Activated naive CD8-positive, alpha-beta T cell (primary cell): ENCODE data around the gene NR4A3.
"Not testable (repeated sequence)": the region's sequence is repeated elsewhere in the genome, so short reads cannot be mapped to it uniquely, and the experiment has no call there.

Experiments used
- H3K27ac Mint-ChIP-seq: one replicate; pipeline ENCODE4 v1.8.0; 2021; ENCODE audit warnings: mixed read lengths
- H3K27me3 Mint-ChIP-seq: one replicate; pipeline ENCODE4 v1.8.0; 2021; ENCODE audit warnings: mixed read lengths
- H3K36me3 Mint-ChIP-seq: one replicate; pipeline ENCODE4 v1.8.0; 2021; ENCODE audit warnings: mixed read lengths
- H3K4me1 Mint-ChIP-seq: one replicate; pipeline ENCODE4 v1.8.0; 2021; ENCODE audit warnings: low read depth, mixed read lengths
- H3K4me3 Mint-ChIP-seq: one replicate; pipeline ENCODE4 v1.8.0; 2021; ENCODE audit warnings: mild to moderate bottlenecking, mixed read lengths
- H3K9me3 Mint-ChIP-seq: one replicate; pipeline ENCODE4 v1.8.0; 2021; ENCODE audit warnings: low read depth, mixed read lengths

The NR4A3 gene

DNA sequence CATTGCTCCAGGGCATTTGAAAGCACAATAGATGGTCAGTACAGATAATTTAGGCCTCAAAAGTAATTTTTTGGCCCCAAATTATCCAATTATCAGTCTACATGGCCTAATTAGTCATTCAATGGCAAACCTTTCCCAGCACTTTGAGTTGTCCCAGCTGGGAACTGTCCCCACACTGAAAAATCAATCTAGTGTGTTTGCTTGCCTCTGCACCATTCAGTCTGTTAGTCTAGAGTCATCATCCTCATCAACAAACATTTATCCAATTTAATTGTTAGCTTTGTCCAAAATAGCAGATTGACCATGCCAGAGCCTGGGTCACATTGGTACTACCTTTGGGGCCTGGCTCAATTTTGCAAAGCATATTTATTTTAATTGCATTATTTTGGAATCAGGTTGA is 13.9 kb downstream of the NR4A3 start:
- Mint-ChIP-seq H3K4me1 (no peaks in the 10 kb centered on the region), H3K27me3 (no peaks in the 10 kb centered on the region), H3K36me3 (peaks cover 41% of the 10 kb centered on the region), H3K4me3 (no peak overlapping the region), H3K9me3 (no peaks in the 10 kb centered on the region), H3K27ac (no peak overlapping the region)

DNA sequence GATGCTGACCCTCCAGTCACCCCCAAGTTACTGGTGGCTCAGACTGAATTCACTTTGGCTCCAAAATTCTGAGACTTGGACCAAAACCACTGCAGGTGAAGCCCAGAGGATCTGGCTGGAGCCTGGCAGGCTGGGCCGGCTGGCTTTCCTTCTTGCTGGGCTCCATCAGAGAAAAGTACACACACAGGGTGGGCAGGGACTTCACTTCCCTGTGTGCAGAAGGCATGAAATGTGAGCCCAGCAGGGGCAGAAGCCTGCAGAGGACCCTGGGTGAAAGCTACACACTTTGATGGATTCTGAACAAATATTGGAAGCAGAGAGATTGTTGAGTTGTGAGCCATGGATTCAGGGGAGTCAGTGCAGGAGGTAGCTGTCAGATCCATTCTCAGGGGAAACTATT is 18.4 kb downstream of the NR4A3 start:
- Mint-ChIP-seq H3K27ac (no peak overlapping the region), H3K9me3 (no peaks in the 10 kb centered on the region), H3K36me3 (peaks cover 34% of the 10 kb centered on the region), H3K27me3 (no peaks in the 10 kb centered on the region), H3K4me3 (no peak overlapping the region), H3K4me1 (no peaks in the 10 kb centered on the region)

DNA sequence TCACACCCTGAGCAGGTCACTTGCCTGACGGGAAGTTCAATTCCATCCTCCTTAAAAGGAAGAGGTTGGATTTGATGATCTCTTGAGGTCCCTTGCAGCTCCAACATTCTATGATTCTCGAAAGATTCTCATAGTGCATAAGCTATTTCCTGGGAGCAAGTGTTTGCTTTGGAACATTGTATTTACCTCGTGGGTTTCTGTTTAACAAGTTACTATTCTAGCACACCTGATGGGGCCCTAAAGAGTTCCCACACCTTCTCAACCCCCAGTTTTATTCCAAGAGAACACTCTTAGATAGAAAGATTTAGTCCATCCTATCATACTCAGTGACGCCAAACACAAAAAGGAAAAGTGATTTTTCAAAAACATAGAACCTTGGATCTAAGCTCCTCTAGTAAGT is 23.4 kb downstream of the NR4A3 start:
- H3K27me3 Mint-ChIP-seq: no peaks in the 10 kb centered on the region
- H3K9me3 Mint-ChIP-seq: no peaks in the 10 kb centered on the region
- no peak overlapping the region for H3K27ac Mint-ChIP-seq
- H3K4me3 Mint-ChIP-seq: no peak overlapping the region
- H3K36me3 Mint-ChIP-seq: peaks cover 47% of the 10 kb centered on the region
- H3K4me1 Mint-ChIP-seq: peaks cover 8% of the 10 kb centered on the region

DNA sequence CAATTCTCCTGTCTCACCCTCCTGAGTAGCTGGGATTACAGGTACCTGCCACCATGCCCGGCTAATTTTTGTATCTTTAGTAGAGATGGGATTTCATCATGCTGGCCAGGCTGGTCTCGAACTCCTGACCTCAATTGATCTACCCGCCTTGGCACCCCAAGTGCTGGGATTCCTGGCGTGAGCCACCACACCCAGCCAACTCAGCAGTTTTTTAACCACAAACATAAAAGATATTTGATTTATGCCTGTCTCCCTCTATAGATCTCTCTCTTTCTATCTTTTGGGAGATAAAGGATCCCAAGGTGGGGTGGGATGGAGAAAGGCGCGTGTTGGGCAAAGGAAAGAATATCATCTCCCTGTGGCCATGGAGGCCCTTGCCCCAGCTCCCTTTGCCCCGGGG is 26.8 kb downstream of the NR4A3 start:
- H3K4me3 Mint-ChIP-seq: no peak overlapping the region
- peaks cover 58% of the 10 kb centered on the region for H3K36me3 Mint-ChIP-seq
- H3K4me1 Mint-ChIP-seq: peaks cover 32% of the 10 kb centered on the region
- H3K27me3 Mint-ChIP-seq: no peaks in the 10 kb centered on the region
- H3K9me3 Mint-ChIP-seq: no peaks in the 10 kb centered on the region
- no peak overlapping the region for H3K27ac Mint-ChIP-seq

DNA sequence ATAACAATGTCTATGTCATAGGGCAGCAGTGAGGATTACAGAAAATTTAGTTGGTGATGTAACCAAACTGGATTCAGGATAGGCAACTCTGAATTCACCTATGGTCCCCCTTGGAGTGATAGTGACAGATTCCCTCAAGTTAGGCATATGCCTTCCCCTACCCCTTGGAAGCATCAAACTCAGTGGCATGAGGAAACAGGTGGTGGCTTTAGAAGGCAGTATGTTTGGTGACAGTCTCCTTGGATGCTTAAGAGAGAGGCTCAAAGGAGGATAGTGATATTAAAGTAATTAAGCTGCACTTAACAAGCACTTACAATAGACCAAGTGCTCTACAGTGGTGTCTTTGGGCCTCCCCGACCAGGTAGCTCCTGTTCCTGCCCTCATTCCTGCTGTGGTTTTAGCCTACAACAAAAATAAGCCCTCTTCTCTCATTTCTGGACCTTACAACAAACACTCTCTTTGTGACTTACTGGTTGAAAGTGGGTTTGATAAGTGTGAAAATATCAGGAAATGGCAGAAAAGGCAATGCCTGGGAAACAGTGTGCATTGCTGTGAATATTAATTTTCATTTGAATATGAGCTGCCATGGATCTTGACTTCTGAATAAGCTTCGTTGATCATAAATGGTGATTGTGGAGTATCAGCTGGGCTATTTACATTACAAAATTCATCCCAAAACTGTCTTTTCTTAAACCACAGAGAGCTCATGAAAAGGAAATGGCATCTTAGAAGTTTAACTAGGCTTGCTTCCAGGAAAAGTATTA is 29.2 kb downstream of the NR4A3 start:
- Mint-ChIP-seq H3K4me3 (peak overlapping the region; percentile 31), H3K9me3 (no peaks in the 10 kb centered on the region)

DNA sequence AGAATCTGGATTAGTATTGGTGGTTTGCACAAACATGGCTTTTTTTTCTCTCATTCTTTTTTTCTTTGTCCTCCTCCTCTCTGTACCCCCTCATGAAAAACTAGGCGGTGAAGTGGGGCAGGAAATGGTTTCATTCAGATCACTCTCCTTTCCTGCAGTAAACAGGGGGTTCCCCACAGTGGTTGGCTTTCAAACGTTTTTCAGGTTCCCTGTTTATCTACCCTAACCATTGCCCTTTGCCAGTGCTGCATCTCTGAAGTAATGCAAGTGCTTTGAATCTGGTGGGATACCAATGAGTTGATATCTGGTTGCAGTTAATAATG is 29.8 kb downstream of the NR4A3 start:
- Mint-ChIP-seq H3K4me3 (no peak overlapping the region), H3K4me1 (peaks cover 32% of the 10 kb centered on the region), H3K9me3 (no peaks in the 10 kb centered on the region), H3K27ac (no peak overlapping the region), H3K27me3 (no peaks in the 10 kb centered on the region), H3K36me3 (peaks cover 55% of the 10 kb centered on the region)

More for the DNA sequence above, 29.2 kb downstream of the NR4A3 start:
- H3K4me1 Mint-ChIP-seq: peaks cover 32% of the 10 kb centered on the region
- H3K27me3 Mint-ChIP-seq: no peaks in the 10 kb centered on the region
- no peak overlapping the region for H3K27ac Mint-ChIP-seq
- peaks cover 59% of the 10 kb centered on the region for H3K36me3 Mint-ChIP-seq

DNA sequence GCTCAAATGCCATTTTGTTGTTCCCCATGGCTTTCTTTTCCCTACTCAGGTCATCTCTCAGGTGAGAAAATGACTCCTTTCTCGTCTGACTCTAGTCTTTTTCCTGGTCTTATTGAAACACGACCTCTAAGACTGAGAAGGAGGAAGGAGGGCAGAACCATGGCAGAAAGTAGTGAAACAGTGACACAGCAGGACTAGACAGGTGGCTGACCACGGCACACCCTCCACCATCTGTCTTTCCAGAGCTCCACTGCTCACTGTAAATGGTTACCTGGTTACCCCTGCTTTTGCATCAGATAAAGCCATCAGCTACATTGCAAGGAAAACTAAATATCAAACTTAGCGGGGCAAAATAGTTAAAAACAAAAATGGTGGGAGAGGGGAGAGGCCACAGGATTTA is 30.9 kb downstream of the NR4A3 start:
- H3K4me3 Mint-ChIP-seq: no peak overlapping the region
- no peaks in the 10 kb centered on the region for H3K9me3 Mint-ChIP-seq
- H3K27me3 Mint-ChIP-seq: no peaks in the 10 kb centered on the region
- H3K27ac Mint-ChIP-seq: no peak overlapping the region
- peaks cover 50% of the 10 kb centered on the region for H3K36me3 Mint-ChIP-seq
- H3K4me1 Mint-ChIP-seq: peaks cover 32% of the 10 kb centered on the region

DNA sequence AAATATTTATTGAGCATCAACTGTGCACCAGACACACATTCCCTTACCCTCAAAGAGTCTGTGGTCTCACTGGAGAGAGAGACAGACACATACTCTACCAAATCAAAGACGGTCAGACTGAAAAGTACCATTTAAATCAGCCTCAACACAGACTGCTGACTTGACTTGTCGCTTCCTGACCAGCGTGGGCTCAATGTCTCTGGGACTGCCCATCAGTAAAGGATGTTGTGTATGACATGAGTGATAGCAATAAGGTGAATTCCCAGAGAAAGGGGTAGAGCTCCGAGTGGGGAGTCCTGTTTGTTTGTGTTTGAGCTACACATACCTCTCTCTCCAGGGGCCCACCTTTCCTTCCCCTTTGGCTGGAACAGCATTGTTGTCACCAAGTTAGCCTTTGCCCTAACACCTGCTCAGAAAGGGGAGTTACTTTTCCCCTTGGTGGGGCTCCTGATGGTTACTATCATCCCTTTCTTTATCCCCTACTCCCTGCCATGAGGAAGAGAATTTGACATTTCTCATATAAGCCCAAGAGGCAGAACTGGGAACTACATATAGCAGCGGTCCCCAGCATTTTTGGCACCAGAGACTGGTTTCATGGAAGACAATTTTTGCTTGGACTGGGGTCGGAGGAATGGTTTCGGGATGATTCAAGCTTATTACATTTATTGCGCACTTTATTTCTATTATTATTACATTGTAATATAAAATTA is 33.9 kb downstream of the NR4A3 start:
- Mint-ChIP-seq H3K27ac (no peak overlapping the region), H3K27me3 (no peaks in the 10 kb centered on the region), H3K4me1 (peaks cover 18% of the 10 kb centered on the region), H3K4me3 (no peak overlapping the region), H3K36me3 (peaks cover 37% of the 10 kb centered on the region), H3K9me3 (no peaks in the 10 kb centered on the region)

DNA sequence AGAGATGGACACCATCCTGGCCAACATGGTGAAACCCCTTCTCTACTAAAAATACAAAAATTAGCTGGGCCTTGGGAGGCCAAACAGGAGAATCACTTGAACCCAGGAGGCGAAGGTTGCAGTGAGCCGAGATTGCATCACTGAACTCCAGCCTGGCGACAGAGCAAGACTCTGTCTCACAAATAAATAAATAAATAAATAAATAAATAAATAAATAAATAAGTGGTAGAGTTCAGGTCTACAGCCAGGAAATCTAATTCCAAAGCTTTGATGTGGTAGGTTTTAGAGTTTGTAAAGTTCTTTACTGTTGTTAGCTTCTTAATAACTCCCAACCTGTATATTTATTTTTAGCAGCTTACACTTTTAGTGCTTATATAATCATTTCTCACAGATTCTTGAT is 35.9 kb downstream of the NR4A3 start:
- H3K4me3 Mint-ChIP-seq, H3K27me3 Mint-ChIP-seq, H3K4me1 Mint-ChIP-seq, H3K27ac Mint-ChIP-seq, H3K9me3 Mint-ChIP-seq: not testable (repeated sequence)
- peaks cover 27% of the 10 kb centered on the region for H3K36me3 Mint-ChIP-seq

DNA sequence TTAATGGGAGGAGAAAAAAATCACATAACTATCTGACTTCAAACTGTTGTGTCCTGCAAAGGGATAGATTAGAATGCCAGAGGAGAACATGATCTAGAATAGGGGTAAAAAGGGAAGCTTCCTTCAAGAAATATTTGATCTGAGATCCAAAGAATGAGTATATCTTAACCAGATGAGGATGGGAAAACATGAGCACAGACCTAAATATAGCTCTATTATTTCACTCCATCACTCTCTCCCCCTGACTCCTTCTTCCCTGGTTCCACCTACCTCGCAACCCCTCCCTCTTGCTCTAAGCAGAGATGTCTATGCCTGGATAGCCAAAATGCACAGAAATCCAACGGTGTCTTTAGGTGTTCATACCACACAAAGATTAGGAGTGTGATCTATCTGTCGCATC is 36.4 kb downstream of the NR4A3 start:
- Mint-ChIP-seq H3K27me3 (no peaks in the 10 kb centered on the region), H3K9me3 (no peaks in the 10 kb centered on the region), H3K36me3 (peaks cover 26% of the 10 kb centered on the region), H3K4me3 (no peak overlapping the region), H3K27ac (no peak overlapping the region), H3K4me1 (no peaks in the 10 kb centered on the region)

DNA sequence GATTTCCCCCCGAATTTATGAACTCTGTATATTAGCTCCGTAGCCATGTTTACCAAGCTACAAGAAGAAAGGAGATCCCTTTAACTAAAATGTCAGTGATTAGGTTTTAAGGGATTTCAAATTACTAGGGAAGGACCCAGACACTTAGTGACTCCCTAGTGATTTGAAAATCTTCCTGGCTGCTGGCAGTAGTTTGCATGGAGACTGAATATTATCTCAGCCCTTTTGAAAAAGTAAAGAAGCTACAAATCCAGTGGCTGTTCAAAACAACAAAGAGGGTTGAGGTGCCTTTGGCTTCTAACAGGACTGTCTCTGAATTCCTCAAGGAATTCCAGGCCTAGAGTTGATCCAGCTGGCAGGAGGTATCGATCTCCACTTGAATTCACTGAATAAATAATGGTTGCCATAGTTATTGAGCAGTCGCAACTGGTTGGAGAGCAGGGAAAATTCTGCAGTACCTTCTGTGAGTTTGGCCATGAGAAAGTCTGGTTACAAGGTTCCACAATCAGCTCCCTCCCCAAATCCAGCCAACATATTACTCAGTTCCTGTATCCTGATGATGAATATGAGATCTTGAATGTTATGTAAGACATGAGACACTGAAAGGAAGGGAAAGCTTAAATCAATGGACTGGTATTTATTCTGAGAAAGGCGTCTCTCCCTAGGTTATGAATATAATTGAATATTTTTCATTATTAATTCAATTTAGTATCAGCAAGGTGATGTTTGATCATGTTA is 37.7 kb downstream of the NR4A3 start:
- Mint-ChIP-seq H3K27ac (no peak overlapping the region), H3K4me3 (no peak overlapping the region), H3K27me3 (no peaks in the 10 kb centered on the region), H3K4me1 (no peaks in the 10 kb centered on the region), H3K9me3 (no peaks in the 10 kb centered on the region), H3K36me3 (peaks cover 35% of the 10 kb centered on the region)

DNA sequence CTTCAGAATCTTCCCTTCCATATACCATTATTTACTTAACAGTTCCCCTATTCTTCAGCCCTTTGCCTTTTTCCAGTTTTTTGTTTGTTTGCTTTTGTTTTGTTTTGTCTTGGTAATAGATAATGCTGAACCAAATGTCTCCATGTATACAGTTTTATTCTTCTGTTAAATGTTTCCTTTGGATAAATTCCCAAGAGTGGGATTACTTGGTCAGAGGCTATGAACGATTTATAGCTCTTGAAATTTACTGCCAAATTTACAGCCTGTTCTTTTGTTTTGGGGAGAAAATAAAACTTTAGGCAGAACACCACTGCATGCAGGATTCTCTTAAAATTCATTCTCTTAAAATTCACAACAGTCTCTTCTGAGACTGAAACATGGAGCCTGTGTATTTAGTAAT is 38.6 kb downstream of the NR4A3 start:
- peaks cover 32% of the 10 kb centered on the region for H3K36me3 Mint-ChIP-seq
- no peak overlapping the region for H3K27ac Mint-ChIP-seq

DNA sequence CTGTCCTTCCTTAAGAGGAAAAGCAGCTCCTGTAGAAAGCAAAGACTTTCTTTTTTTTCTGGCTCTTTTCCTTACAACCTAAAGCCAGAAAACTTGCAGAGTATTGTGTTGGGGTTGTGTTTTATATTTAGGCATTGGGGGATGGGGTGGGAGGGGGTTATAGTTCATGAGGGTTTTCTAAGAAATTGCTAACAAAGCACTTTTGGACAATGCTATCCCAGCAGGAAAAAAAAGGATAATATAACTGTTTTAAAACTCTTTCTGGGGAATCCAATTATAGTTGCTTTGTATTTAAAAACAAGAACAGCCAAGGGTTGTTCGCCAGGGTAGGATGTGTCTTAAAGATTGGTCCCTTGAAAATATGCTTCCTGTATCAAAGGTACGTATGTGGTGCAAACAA is 42.3 kb downstream of the NR4A3 start:
- Mint-ChIP-seq H3K4me1 (peaks cover 1% of the 10 kb centered on the region), H3K9me3 (no peaks in the 10 kb centered on the region), H3K27ac (no peak overlapping the region), H3K36me3 (peaks cover 27% of the 10 kb centered on the region), H3K4me3 (no peak overlapping the region), H3K27me3 (no peaks in the 10 kb centered on the region)

More for the DNA sequence above, 38.6 kb downstream of the NR4A3 start:
- Mint-ChIP-seq H3K27me3 (no peaks in the 10 kb centered on the region), H3K4me3 (no peak overlapping the region), H3K9me3 (no peaks in the 10 kb centered on the region), H3K4me1 (no peaks in the 10 kb centered on the region)

DNA sequence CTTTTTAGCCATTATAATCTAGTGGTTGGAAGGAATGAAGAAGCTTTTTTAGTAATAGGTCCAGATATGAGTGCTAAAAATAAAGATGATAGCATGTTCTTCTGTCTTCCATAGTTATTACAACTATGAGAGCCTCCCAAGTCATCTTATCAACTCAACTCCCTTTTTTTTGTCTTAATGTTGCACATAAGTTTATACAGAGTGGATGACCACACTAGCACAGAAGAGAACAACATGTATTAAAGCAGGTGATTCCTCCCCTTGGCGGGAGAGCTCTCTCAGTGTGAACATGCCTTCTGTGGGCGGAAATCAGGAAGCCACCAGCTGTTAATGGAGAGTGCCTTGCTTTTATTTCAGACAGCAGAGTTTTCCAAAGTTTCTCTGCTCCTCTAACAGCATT is 44.7 kb downstream of the NR4A3 start:
- Mint-ChIP-seq H3K36me3 (peaks cover 22% of the 10 kb centered on the region), H3K4me1 (peaks cover 1% of the 10 kb centered on the region), H3K27ac (no peak overlapping the region), H3K9me3 (no peaks in the 10 kb centered on the region), H3K27me3 (no peaks in the 10 kb centered on the region), H3K4me3 (no peak overlapping the region)

DNA sequence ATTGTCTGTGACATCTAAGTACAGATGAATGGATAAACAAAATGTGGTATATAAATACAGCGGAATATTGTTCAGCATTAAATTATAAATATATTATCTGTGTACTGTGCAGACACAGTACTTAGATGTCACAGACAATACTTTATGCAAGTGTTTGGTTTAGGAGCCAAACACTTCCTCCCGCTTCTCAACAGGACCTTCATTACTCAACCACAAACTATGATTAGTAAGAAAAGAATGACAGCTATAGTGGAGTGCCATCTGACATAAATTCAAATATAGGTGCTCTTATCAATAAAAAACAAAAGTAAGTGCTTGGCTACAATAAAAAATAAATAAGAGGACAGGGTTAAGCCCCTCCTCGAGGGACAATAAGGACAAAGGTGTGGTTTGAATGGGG is 45.9 kb downstream of the NR4A3 start:
- Mint-ChIP-seq H3K4me3 (no peak overlapping the region), H3K27ac (no peak overlapping the region), H3K4me1 (peaks cover 1% of the 10 kb centered on the region), H3K9me3 (no peaks in the 10 kb centered on the region), H3K36me3 (peaks cover 19% of the 10 kb centered on the region), H3K27me3 (no peaks in the 10 kb centered on the region)
